ENCODE results near the gene IFT172. TPM values are rescaled to one million over a fixed set of nuclear protein-coding genes. Genes with fewer than 3 reads are reported as not detected.

The IFT172 gene
- total and polyA plus RNA-seq, 2 donors (not counting 1 experiment from before 2014, with no cell fraction given), result 21.4 to 33.3 TPM

DNA sequence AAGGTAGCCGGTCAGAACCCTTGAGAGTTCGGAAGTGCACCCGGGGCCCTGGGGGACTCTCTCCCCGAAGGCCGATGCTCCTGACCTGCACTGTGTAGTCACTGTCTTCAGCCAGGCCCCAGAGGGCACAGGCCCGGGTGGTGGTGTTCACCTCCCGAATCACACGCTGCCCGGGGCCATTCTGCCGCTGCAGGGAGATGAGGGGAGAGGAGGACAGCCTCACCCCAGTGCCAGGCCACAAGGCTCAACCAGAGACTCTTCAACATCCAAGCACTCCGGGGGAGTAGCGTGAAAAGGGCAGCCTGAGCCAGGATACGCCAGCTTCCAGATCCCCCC is 4.4 kb upstream of the IFT172 start:
- Mint-ChIP-seq H3K4me3 (peak overlapping the region; percentile 68), H3K27me3 (peaks cover 54% of the 10 kb centered on the region), H3K4me1 (peaks cover 24% of the 10 kb centered on the region), H3K9me3 (ENCODE audit: insufficient read depth) (no peaks in the 10 kb centered on the region), H3K27ac (no peak overlapping the region)
- peak overlapping the region; percentile 61 for H3K9ac ChIP-seq (ENCODE audit: low read length)
- 99% methylated on average over 10 of the region's 13 CpGs for WGBS (ENCODE audit: insufficient coverage)
- H3K27me3 ChIP-seq (replicated peaks in 1 of 4; ENCODE audit: control extremely low read depth in 1 of 4, control insufficient read depth in 3 of 4, insufficient read depth in 4 of 4, low read length in 3 of 4), result peaks cover 0 to 52% (median 37%) of the 10 kb centered on the region in 4 experiments
- no peak overlapping the region for H3K4me2 ChIP-seq (replicated peaks; ENCODE audit: low read depth, low read length, poor library complexity, severe bottlenecking)
- POLR2A ChIA-PET, result no interaction called here
- no peaks in the 10 kb centered on the region for H3K79me2 ChIP-seq (ENCODE audit: control insufficient read depth, insufficient read depth, low read length)
- H3K36me3 ChIP-seq (replicated peaks in 1 of 2; ENCODE audit: control extremely low read depth in 1 of 2, control insufficient read depth in 1 of 2, extremely low read depth in 1 of 2, insufficient read depth in 2 of 2, low read length in 1 of 2), result no peaks in the 10 kb centered on the region
- intact Hi-C loops (cut with micrococcal nuclease), result no loop called here
- no peak overlapping the region for H3K27ac ChIP-seq (ENCODE audit: low read length in 2 of 2)
- no peak overlapping the region for H3K4me3 ChIP-seq (ENCODE audit: control extremely low read depth in 1 of 5, extremely low read depth in 1 of 5, insufficient read depth in 1 of 5, low read depth in 2 of 5, low read length in 4 of 5)
- no peak overlapping the region for H2AFZ ChIP-seq (ENCODE audit: insufficient read depth, low read depth, low read length, poor library complexity, severe bottlenecking)
- CTCF ChIA-PET, result no interaction called here
- no peak for ATAC-seq (ENCODE audit: low read depth)
- peaks cover 22 to 26% of the 10 kb centered on the region in 2 donors for H3K4me1 ChIP-seq (ENCODE audit: control insufficient read depth in 2 of 2, insufficient read depth in 2 of 2, low read length in 2 of 2)
- peak; percentile 23 for DNase-seq
- no peak for TF ChIP-seq EZH2 (IDR thresholded peaks at IDR 0.05; ENCODE audit: borderline replicate concordance, insufficient read depth, low read depth, low read length, poor library complexity, severe bottlenecking)
- TF ChIP-seq, protein P1, sequence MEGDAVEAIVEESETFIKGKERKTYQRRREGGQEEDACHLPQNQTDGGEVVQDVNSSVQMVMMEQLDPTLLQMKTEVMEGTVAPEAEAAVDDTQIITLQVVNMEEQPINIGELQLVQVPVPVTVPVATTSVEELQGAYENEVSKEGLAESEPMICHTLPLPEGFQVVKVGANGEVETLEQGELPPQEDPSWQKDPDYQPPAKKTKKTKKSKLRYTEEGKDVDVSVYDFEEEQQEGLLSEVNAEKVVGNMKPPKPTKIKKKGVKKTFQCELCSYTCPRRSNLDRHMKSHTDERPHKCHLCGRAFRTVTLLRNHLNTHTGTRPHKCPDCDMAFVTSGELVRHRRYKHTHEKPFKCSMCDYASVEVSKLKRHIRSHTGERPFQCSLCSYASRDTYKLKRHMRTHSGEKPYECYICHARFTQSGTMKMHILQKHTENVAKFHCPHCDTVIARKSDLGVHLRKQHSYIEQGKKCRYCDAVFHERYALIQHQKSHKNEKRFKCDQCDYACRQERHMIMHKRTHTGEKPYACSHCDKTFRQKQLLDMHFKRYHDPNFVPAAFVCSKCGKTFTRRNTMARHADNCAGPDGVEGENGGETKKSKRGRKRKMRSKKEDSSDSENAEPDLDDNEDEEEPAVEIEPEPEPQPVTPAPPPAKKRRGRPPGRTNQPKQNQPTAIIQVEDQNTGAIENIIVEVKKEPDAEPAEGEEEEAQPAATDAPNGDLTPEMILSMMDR (IDR thresholded peaks at IDR 0.05), result no peak
- peaks cover 0 to 6% (median 0%) of the 10 kb centered on the region in 3 donors for H3K9me3 ChIP-seq (ENCODE audit: control extremely low read depth in 1 of 3, control insufficient read depth in 2 of 3, insufficient read depth in 1 of 3, low read length in 2 of 3)
- H4K20me1 ChIP-seq (ENCODE audit: control insufficient read depth, insufficient read depth, low read length, poor library complexity, severe bottlenecking), result no peaks in the 10 kb centered on the region

DNA sequence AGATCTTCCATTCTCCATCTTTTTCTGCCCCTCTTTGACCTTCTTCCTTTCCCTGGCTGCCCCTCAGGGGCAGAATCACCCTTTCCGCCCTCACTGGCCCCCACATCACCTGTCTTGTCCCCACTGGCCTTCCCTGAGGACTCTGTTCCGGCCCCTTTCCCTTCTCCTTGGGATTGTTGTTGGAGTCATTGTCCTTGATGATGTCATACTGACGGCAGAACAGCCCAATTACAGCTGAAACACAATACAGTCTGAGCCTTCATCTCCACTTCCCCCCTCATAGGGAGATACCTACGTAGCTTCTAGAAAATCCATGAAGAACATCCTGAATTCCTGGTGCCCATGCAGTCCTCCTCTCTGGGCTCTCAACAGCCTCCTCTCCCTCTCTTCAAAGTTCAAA is 3.0 kb upstream of the IFT172 start:
- Histone ChIP-seq H3K4me1 (ENCODE audit: control insufficient read depth in 2 of 2, insufficient read depth in 2 of 2, low read length in 2 of 2) (peaks cover 26 to 29% of the 10 kb centered on the region in 2 donors), H3K9ac (ENCODE audit: low read length) (no peak overlapping the region), H3K79me2 (ENCODE audit: control insufficient read depth, insufficient read depth, low read length) (no peaks in the 10 kb centered on the region), H3K9me3 (ENCODE audit: control extremely low read depth in 1 of 3, control insufficient read depth in 2 of 3, insufficient read depth in 1 of 3, low read length in 2 of 3) (peaks cover 0 to 6% (median 0%) of the 10 kb centered on the region in 3 donors), H3K27ac (ENCODE audit: low read length in 2 of 2) (no peak overlapping the region), H3K4me3 (ENCODE audit: control extremely low read depth in 1 of 5, extremely low read depth in 1 of 5, insufficient read depth in 1 of 5, low read depth in 2 of 5, low read length in 4 of 5) (no peak overlapping the region), H3K4me2 (replicated peaks; ENCODE audit: low read depth, low read length, poor library complexity, severe bottlenecking) (no peak overlapping the region), H3K36me3 (replicated peaks in 1 of 2; ENCODE audit: control extremely low read depth in 1 of 2, control insufficient read depth in 1 of 2, extremely low read depth in 1 of 2, insufficient read depth in 2 of 2, low read length in 1 of 2) (no peaks in the 10 kb centered on the region), H4K20me1 (ENCODE audit: control insufficient read depth, insufficient read depth, low read length, poor library complexity, severe bottlenecking) (no peaks in the 10 kb centered on the region), H3K27me3 (replicated peaks in 1 of 4; ENCODE audit: control extremely low read depth in 1 of 4, control insufficient read depth in 3 of 4, insufficient read depth in 4 of 4, low read length in 3 of 4) (peaks cover 0 to 44% (median 31%) of the 10 kb centered on the region in 4 experiments), H2AFZ (ENCODE audit: insufficient read depth, low read depth, low read length, poor library complexity, severe bottlenecking) (no peak overlapping the region)
- Mint-ChIP-seq H3K27ac (no peak overlapping the region), H3K4me1 (peaks cover 28% of the 10 kb centered on the region), H3K4me3 (no peak overlapping the region), H3K27me3 (peaks cover 40% of the 10 kb centered on the region), H3K9me3 (ENCODE audit: insufficient read depth) (no peaks in the 10 kb centered on the region)
- DNase-seq (no peak), ATAC-seq (ENCODE audit: low read depth) (no peak)
- WGBS (ENCODE audit: insufficient coverage), result 94% methylated on average over 3 of the region's 4 CpGs
- intact Hi-C loops (cut with micrococcal nuclease), result no loop called here
- no peak for TF ChIP-seq EZH2 (IDR thresholded peaks at IDR 0.05; ENCODE audit: borderline replicate concordance, insufficient read depth, low read depth, low read length, poor library complexity, severe bottlenecking)
- TF ChIP-seq, protein P1 (IDR thresholded peaks at IDR 0.05), result no peak
- ChIA-PET CTCF (no interaction called here), POLR2A (no interaction called here)

All from B cell (primary cell).